Mammary microvascular endothelial cell (primary cell): ENCODE results near the gene MC2R. TPM values are rescaled to one million over a fixed set of nuclear protein-coding genes. Genes with fewer than 3 reads are reported as not detected.

ENCODE experiments used
- total RNA-seq: library from RNA; depleted of rRNA; stranded (reverse); fragments of >200 nt; gene quantifications from 2 replicates; pipeline ENCODE4 v1.2.3, GENCODE V29; 2015

Gene MC2R
- not detected in 2 replicates for total RNA-seq

DNA sequence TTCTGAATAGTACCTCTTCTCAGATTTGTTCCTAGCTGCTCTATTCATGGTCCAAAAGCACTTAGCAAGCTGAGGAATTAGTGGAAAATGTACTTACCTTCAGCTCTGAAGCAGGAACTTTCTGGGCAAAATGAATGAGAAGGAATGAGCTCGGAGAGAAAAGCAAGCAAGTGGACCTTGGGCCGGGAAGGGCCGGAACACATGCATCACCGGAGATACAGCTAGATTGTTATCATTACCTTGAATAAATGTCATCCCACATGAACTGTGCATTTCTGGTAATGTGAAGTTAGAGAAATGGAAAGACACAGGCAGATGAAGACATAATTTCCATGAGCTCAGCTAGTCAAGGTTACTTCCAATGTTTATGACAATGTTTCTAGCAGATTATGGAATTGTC lies at the start of gene MC2R:
MC2R (minus strand) TSS at position 146 of the 400 bp plus-strand sequence. CDS start 30,018 bp downstream, outside the sequence.

Other genes starting within 250 kb of the MC2R start
- gene FAM210A, start 189.0 kb downstream of the MC2R start, total RNA-seq, result 8.1 and 15.3 TPM in 2 replicates
- gene RNMT, start 188.9 kb downstream of the MC2R start, total RNA-seq, result 14.1 and 15.6 TPM in 2 replicates
- gene MC5R, start 91.4 kb downstream of the MC2R start, total RNA-seq, result not detected in 2 replicates
- gene ZNF519, start 216.9 kb upstream of the MC2R start, total RNA-seq, result 0.64 and 2.2 TPM in 2 replicates